RWPE2 (cell line): ENCODE results near the gene EFCAB11.

Experiments used
- ATAC-seq: fragments of 200-7000 bp; cut with Tn5 transposase; 3 replicates; pipeline ENCODE4 v1.9.1; 2021; ENCODE audit warnings: low read depth
- DNase-seq: peaks from one replicate; pipeline ENCODE4 v3.0.0-alpha.2; 2020; ENCODE audit warnings: low spot score
- H3K27ac ChIP-seq: fragments of 450-650 bp; 2 replicates; pipeline ENCODE4 v1.5.1; 2017; ENCODE audit warnings: mild to moderate bottlenecking; ENCODE audit not compliant: poor library complexity, severe bottlenecking
- H3K27me3 ChIP-seq: fragments of 250-450 bp; sonication (Bioruptor Pico); 2 replicates; pipeline ENCODE4 v1.5.1; 2021; ENCODE audit warnings: mild to moderate bottlenecking, moderate library complexity; ENCODE audit not compliant: insufficient read depth, poor library complexity, severe bottlenecking
- H3K36me3 ChIP-seq: fragments of 250-450 bp; sonication (Bioruptor Pico); 2 replicates; pipeline ENCODE4 v1.5.1; 2020; ENCODE audit warnings: low read depth, mild to moderate bottlenecking, moderate library complexity
- H3K4me1 ChIP-seq: fragments of 250-450 bp; sonication (Bioruptor Pico); 2 replicates; pipeline ENCODE4 v1.5.1; 2021; ENCODE audit warnings: mild to moderate bottlenecking, moderate library complexity; ENCODE audit not compliant: insufficient read depth, poor library complexity, severe bottlenecking
- H3K4me3 ChIP-seq: fragments of 250-450 bp; sonication (Bioruptor Pico); 2 replicates; pipeline ENCODE4 v1.5.1; 2021; ENCODE audit warnings: mild to moderate bottlenecking, moderate library complexity; ENCODE audit not compliant: severe bottlenecking
- H3K9me3 ChIP-seq: fragments of 250-450 bp; sonication (Bioruptor Pico); 2 replicates; pipeline ENCODE4 v1.5.1; 2021; ENCODE audit warnings: mild to moderate bottlenecking, moderate library complexity; ENCODE audit not compliant: severe bottlenecking
- TF ChIP-seq, protein P1 (sequence below): fragments of 450-650 bp; IDR thresholded peaks from one replicate; pipeline ENCODE4 v1.5.1; 2017; ENCODE audit warnings: mild to moderate bottlenecking, moderate library complexity; ENCODE audit not compliant: poor library complexity, severe bottlenecking

The EFCAB11 gene

DNA sequence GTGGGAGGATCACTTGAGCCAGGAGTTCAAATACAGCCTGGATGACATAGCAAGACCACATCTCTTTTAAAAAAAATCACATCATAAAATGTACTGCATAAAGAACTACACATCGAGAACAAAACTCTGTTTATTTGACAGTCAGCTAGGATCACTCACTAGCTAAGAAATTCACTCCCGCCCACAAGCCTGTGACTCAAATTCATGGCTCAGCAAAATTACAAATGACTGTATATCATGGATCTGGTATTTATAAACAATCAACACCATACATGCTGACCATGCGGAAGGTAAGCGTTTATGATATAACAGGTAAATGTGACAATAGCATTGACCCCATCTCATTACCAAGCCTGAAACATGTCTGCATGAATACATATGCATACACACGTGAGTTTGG, 206.5 kb downstream of the EFCAB11 start:
- no peaks in the 10 kb centered on the region for H3K27me3 ChIP-seq
- TF ChIP-seq, protein P1, sequence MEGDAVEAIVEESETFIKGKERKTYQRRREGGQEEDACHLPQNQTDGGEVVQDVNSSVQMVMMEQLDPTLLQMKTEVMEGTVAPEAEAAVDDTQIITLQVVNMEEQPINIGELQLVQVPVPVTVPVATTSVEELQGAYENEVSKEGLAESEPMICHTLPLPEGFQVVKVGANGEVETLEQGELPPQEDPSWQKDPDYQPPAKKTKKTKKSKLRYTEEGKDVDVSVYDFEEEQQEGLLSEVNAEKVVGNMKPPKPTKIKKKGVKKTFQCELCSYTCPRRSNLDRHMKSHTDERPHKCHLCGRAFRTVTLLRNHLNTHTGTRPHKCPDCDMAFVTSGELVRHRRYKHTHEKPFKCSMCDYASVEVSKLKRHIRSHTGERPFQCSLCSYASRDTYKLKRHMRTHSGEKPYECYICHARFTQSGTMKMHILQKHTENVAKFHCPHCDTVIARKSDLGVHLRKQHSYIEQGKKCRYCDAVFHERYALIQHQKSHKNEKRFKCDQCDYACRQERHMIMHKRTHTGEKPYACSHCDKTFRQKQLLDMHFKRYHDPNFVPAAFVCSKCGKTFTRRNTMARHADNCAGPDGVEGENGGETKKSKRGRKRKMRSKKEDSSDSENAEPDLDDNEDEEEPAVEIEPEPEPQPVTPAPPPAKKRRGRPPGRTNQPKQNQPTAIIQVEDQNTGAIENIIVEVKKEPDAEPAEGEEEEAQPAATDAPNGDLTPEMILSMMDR: no peak
- no peaks in the 10 kb centered on the region for H3K4me1 ChIP-seq
- ATAC-seq (no peak), DNase-seq (no peak)
- H3K4me3 ChIP-seq: no peak overlapping the region
- no peak overlapping the region for H3K27ac ChIP-seq
- H3K36me3 ChIP-seq: no peaks in the 10 kb centered on the region
- H3K9me3 ChIP-seq: no peaks in the 10 kb centered on the region

DNA sequence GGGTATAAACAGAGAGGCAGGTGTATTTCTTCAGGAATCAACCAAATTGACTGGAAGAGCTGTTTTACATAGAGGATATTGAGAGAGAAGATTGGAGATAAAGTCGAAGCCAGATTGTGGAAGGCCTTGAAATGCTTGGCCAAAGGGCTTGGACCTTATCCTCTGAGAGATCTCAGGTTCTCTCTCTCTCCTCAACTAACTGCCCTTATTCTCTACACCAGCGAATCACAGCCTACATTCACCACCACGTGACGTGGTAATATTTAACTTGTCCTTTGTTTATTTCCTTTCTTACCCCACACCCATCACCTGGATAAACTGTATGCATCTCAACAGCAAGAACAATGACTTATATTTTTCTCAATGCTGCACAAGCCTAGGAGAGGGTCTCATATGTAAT, 207.4 kb downstream of the EFCAB11 start:
- TF ChIP-seq, protein P1: no peak
- Histone ChIP-seq H3K9me3 (no peaks in the 10 kb centered on the region), H3K27me3 (no peaks in the 10 kb centered on the region), H3K27ac (no peak overlapping the region), H3K4me1 (no peaks in the 10 kb centered on the region), H3K36me3 (no peaks in the 10 kb centered on the region), H3K4me3 (no peak overlapping the region)
- DNase-seq (no peak), ATAC-seq (no peak)

DNA sequence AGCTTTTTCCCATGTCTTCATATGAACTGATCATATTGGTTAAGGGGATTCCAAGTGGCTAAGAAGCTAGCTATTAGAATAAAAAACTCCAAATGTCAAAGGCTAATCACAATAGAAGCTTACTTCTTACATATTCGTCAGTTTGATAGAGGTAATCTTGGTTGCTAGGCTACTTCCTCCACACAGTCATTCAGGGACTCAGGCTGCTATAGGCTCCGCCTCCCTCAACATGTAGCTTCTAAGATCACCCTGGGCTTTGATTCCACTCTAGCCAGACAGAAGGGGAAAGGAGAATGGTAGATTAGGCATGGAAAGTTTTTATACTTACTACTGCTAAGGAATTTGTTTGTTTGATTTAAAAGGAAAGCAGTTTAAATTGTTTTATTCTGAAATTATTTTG, 207.9 kb downstream of the EFCAB11 start:
- Histone ChIP-seq H3K27me3 (no peaks in the 10 kb centered on the region), H3K4me1 (no peaks in the 10 kb centered on the region), H3K27ac (no peak overlapping the region), H3K4me3 (no peak overlapping the region), H3K9me3 (no peaks in the 10 kb centered on the region), H3K36me3 (no peaks in the 10 kb centered on the region)
- DNase-seq: no peak
- TF ChIP-seq, protein P1: no peak
- ATAC-seq: no peak

DNA sequence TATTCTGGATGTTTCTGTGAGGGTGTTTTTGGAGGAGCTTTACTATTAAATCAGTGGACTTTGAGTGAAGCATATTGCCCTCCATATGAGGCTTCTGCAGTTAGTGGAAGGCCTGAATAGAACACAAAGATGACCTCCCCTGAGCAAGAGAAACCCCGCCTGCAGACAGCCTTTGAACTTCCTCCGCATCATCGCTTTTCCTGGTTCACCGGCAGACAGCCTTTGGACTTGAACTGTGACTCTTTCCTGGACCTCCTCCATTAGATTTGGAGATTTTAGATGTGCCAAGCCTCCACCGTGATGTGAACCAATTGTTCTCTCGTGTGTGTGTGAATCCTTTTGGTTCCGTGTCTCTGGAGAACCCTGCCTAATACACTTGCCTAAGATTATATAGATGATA, 208.4 kb downstream of the EFCAB11 start:
- H3K4me1 ChIP-seq: no peaks in the 10 kb centered on the region
- no peaks in the 10 kb centered on the region for H3K36me3 ChIP-seq
- H3K27me3 ChIP-seq: no peaks in the 10 kb centered on the region
- H3K4me3 ChIP-seq: no peak overlapping the region
- DNase-seq (no peak), ATAC-seq (no peak)
- H3K27ac ChIP-seq: no peak overlapping the region
- H3K9me3 ChIP-seq: no peaks in the 10 kb centered on the region
- TF ChIP-seq, protein P1: no peak
